Erythroblast (primary cell): ENCODE data around the gene ZBTB24.

Source experiments
- GATA1 ChIP-seq: IDR thresholded peaks from 2 replicates; pipeline ENCODE4 v1.6.1; 2011; ENCODE audit warnings: low read depth, mild to moderate bottlenecking, control low read depth, low read length, moderate library complexity
- POLR2A ChIP-seq: IDR thresholded peaks from 2 replicates; pipeline ENCODE4 v1.6.1; 2011; ENCODE audit warnings: mild to moderate bottlenecking, low read length

DNA sequence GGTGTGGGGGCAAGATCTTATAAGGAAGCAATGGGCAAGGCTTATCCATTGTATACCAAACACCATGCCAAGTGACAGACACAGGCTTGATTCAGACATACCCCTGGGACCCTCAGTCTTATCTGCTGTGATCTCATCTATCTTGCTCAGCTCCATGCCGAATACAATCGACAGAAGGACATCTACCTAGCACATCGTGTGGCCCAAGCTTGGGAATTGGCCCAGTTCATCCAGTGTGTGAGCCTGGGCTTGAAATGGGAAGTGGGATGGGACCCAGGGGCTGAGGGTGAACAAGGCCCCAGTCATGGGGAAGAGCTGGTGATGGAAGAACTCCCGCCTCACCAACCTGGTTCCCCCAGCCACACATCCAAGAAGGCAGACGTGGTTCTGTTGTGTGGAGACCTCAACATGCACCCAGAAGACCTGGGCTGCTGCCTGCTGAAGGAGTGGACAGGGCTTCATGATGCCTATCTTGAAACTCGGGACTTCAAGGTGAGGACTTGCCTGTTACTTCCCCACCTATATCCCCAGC, 40.6 kb downstream of the ZBTB24 start:
- TF ChIP-seq POLR2A (no peak), GATA1 (no peak)
